ENCODE measurements around the gene CADM2.

DNA sequence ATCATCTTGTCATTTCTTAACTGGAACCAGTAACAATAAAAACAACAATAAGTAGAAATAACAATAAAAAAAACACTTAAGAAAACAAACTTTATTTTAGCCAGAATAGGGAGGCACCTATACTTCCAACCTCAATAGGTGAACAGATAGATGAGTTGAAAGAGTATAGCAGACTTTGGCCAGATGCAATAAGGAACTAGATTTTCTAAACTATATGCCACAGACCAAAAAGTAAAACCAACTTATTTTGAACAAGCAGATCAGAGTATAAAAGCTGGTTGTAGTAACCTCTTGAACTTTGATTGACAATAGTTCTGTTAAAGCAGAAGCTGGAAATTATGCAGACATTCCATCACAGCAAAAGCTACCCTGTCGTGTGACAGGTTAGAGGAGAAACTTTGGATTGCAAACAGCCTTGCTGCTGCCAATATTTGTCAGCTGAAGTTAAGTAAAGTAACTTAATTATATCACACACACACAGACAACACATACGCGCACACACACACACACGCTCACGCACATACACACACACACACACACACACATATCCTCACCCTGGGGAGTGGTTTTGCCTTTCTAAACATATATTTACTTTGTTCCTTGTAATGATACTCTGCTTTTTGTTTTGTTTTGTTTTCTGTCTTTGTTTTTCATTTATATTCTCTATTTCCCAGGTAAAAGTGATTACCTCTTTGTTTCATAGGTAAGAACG is 1128.5 kb downstream of the CADM2 start:
- TF ChIP-seq CTCF (IDR thresholded peaks at IDR 0.05; ENCODE audit: low read length) (no peak), EZH2 (IDR thresholded peaks at IDR 0.05; ENCODE audit: borderline replicate concordance, low read length) (no peak)
